NCI-H774 (cell line): ENCODE results near the gene NLRP13.
"Not testable (repeated sequence)": the region's sequence is repeated elsewhere in the genome, so short reads cannot be mapped to it uniquely, and the experiment has no call there.

Experiments
- DNase-seq: peaks from one replicate; lab custom pipeline; 2025; lab: John Stamatoyannopoulos, UW

Gene NLRP13, protein sequence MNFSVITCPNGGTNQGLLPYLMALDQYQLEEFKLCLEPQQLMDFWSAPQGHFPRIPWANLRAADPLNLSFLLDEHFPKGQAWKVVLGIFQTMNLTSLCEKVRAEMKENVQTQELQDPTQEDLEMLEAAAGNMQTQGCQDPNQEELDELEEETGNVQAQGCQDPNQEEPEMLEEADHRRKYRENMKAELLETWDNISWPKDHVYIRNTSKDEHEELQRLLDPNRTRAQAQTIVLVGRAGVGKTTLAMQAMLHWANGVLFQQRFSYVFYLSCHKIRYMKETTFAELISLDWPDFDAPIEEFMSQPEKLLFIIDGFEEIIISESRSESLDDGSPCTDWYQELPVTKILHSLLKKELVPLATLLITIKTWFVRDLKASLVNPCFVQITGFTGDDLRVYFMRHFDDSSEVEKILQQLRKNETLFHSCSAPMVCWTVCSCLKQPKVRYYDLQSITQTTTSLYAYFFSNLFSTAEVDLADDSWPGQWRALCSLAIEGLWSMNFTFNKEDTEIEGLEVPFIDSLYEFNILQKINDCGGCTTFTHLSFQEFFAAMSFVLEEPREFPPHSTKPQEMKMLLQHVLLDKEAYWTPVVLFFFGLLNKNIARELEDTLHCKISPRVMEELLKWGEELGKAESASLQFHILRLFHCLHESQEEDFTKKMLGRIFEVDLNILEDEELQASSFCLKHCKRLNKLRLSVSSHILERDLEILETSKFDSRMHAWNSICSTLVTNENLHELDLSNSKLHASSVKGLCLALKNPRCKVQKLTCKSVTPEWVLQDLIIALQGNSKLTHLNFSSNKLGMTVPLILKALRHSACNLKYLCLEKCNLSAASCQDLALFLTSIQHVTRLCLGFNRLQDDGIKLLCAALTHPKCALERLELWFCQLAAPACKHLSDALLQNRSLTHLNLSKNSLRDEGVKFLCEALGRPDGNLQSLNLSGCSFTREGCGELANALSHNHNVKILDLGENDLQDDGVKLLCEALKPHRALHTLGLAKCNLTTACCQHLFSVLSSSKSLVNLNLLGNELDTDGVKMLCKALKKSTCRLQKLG

DNA sequence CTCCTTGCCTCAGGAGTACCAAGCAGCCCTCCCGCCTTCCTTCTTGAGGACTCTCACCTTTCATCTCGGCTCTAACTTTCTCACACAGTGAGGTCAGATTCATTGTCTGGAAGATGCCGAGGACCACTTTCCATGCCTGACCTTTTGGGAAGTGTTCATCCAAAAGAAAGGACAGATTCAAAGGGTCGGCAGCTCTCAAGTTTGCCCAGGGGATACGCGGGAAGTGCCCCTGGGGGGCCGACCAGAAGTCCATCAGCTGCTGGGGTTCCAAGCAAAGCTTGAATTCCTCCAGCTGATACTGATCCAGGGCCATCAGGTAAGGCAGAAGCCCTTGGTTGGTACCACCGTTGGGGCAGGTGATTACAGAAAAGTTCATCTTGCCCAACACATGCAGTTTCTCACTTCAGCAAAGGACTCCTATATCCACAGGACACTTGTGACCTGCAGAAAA is at the start of gene NLRP13:
TSS of gene NLRP13 (minus strand) at position 401 of the 451 bp plus-strand sequence. CDS start at position 376, 25 bp downstream.
- DNase-seq, result no peak

DNA sequence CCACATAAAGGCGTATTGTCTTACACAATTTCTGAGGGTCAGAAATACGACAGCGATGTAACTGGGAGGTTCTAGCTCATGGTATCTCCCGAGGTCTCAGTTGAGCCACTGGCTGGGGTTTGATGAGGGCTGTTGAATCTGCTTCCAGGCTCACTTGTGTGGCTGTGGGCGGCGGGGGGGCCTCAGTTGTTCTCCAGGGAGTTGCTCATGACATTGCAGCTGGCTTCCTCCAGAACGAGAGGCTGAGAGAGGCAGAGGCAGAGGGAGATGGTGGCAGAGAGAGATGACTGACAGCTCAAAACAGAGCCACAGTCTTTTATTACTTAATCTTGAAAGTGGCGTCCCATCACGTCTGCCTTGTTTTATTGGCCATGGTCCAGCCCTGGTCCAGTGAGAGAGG is 48.3 kb upstream of the NLRP13 start:
- no peak for DNase-seq

DNA sequence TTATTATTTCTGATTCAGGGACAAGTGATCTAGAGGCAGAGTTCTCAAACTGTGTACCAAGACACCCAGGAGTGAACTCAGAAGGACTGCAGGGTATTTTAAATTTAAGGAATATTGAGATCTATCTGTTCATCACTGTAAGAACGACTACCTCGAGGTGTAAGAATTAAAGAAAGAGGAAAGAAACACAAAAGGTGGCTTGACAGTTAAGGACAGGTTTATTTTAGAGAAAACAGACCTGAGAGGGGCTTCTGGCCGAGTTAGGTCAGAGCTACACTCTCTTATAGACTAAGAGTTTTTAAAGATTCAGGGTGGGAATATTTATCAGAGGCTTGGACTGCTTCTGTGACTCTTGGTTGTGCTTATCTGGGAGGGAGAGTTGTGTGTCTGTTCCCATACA is 41.8 kb upstream of the NLRP13 start:
- no peak for DNase-seq

DNA sequence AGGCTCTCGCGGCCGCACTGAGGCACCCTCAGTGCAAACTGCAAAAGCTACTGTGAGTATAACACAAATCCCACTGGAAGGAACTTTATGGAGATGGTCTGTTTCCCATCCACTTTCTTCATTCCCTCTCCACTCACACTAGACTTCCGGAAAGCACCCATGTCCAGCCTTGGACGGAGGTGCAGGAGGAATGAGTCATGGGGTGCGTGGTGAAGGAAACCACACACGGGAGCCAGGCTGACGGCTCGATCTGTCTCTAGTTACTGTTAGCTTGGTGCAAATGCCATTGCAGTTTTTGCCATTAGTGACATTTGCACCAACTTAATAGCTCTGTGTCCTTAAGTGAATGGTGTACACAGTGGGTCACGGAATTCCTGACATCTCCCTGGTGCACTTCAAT is 30.1 kb upstream of the NLRP13 start:
- DNase-seq, result no peak

DNA sequence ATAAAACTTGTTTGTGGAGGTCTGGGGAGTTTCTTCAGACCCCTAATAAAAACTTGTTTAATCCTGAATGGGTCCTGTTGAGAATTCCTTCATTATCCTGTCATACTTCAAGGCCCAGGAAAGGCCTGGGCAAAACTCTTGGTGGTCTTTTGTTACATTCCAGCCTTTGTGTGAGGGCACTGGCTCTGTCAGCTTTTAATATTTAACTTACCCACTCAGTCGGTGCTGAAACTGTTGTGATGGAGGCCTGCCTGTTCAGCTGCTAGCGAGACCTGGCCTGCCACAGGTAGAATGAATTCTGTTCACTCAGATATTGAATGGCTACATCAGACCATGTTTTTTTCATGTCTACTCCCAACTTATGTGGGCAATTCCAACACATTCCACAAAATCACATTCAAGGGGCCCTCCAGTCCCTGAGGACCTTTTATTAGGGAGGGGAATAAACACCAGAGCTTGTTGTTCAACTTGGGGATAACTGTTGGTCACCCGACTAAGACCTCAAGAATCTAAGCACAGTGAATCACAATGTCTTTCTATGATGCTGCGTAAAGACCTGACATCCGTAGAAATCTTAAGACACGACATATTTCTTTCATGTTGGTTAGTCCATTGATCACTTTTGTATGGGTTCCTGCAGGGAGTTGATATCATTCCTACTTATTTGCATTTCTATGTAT is 28.0 kb upstream of the NLRP13 start:
- no peak for DNase-seq

DNA sequence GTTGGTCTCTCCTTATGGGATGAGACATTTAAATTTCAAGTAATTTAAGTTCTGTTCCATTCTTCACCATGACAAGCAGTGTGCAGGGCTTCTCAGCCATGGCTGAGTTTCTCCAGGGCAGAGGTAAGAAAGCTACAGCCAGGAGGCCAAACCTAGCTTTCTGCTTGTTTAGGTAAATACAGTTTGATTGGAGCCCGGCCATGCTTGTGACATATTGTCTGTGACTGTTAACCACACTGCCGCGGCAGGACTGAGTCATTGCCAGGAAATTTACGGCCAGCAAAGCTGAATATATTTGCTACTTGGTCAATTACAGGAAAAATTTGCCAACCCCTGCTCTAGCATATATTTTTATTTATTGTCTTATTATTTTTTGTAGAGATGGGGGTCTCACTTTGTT is 26.2 kb upstream of the NLRP13 start:
- DNase-seq, result no peak

DNA sequence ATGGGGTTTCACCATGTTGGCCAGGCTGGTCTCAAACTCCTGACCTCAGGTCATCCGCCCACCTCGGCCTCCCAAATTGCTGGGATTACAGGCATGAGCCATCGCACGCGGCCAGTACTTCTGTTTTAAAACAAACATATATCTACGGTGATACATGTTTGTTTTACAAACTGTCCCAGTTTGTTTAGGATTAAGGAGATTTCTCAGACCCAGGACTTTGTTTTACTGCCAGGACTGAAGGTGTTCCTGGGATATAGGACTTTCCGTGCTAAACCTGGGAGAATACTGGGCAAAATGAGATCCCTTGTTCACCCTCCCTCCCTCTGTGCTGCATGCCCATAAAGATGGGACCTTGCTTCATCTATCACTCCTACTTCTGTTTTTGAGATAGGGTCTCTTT is 24.3 kb upstream of the NLRP13 start:
- DNase-seq, result no peak

DNA sequence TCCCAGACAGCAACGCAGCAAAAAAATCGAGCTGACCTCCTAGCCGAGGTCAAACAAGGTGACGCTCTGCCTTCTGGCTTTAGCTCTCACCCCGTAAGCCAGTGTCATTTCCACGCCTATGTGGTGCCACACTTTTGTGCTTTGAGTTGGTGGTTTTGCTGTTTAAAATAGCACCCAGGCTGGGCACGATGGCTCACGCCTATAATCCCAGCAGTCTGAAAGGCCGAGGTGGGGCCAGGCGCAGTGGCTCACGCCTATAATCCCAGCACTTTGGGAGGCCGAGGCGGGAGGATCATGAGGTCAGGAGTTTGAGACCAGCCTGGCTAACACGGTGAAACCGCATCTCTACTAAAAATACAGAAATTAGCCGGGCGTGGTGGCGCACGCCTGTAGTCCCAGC is 18.4 kb upstream of the NLRP13 start:
- DNase-seq, result not testable (repeated sequence)

DNA sequence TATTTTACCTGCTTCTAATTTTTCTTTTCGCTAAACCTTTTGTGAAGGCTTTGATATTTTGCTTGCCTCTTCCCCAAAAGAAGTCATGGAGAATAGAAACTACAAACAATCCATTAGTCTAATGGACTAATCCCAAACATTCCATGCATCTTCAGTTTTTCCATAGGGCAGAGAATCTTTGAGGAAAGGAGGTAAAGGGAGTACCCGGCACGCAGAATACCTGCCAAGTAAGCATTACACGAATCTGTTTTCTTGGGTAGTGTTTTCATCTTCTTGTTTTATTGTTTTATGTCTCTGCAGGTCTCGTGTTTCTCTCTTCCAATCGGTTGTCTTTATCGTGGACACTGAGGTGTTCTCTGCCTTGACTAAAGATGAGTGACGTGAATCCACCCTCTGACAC is 15.4 kb upstream of the NLRP13 start, which contains the start of gene NLRP8:
TSS of gene NLRP8 (plus strand) at position 301 of the 400 bp plus-strand sequence.
- DNase-seq, result no peak

DNA sequence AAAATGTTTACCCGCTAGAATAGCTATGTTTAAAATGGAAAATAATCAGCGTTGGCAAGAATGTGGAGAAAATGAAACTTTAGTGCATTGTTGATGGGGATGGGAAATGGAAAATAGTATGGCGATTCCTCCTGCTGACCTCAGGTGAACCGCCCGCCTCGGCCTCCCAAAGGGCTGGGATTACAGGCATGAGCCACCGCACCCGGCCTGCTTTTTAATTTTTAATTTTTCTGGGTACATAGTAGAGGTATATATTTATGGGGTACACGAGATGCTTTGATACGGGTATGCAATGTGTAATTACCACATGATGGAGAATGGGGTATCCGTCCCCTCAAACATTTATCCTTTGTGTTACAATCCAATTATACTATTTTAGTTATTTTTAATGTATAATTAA is 8.2 kb upstream of the NLRP13 start:
- no peak for DNase-seq

DNA sequence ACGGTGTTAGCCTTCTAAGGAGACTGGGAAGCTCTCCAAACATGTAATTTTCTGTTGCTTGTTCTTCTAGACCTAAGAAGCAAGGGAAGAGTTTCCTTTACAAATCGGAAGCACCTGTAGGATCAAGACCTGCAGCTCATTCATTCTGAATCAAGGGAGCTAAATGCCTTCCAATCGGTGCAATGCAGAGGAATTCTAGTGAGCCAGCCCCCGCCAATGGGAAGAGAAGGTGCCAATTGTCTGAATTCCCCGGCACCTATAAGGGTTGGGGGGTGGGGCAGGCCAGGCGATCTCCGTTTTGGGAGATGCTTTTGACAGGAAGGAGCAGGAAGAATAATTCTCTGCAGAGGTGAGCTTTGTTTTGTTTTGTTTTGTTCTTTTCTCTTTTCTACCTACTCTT is 7.1 kb upstream of the NLRP13 start:
- DNase-seq, result no peak

DNA sequence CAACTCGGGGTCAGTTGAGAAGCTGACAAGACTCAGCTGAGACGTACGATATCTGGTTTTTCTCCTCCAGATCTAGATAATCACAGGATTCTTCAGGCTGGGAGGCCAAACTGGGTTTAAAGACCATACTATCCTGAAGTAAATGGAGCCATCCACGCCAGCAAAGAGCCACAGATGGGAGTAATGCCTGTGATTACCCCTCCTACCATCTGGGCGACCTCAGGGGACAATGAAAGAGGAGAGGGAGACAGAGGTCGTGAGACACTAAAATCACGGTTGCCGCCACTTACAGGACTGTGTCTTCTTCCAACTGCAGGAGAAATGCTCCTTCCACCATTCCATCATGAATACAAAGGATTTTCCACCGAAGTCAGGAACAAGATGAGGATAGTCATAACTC is 3.1 kb upstream of the NLRP13 start:
- DNase-seq, result no peak

DNA sequence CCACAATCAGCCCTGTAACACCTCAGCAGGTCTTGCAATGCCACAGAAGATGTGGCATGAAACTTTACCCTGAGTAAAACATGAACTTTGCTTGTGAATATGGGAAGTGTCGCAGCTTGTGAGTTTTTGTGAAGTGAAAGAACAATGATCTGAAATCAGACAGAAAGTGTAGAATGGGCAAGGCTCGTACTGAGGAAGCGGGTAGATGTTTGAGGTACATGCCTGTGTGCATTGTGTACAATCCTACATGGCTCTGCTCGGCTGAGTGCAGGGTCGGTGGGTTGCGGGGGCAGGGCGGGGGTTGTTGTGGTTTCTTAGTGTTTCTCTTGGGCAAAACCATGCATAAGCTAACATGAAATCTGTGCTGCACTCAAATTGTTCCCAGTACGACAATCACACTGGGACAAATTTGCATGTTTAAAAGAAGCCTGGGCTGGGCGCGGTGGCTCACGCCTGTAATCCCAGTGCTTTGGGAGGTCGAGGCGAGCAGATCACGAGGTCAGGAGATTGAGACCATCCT is 1.1 kb downstream of the NLRP13 start:
- DNase-seq, result no peak

DNA sequence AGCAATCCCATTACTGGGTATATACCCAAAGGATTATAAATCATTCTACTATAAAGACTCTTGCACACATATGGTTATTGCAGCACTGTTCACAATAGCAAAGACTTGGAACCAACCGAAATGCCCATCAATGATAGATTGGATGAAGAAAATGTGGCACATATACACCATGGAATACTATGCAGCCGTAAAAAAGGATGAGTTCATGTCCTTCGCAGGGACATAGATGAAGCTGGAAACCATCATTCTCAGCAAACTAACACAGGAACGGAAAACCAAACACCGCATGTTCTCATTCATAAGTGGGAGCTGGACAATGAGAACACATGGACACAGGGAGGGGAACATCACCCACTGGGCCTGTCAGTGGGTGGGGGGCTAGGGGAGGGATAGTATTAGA is 2.9 kb downstream of the NLRP13 start:
- not testable (repeated sequence) for DNase-seq

DNA sequence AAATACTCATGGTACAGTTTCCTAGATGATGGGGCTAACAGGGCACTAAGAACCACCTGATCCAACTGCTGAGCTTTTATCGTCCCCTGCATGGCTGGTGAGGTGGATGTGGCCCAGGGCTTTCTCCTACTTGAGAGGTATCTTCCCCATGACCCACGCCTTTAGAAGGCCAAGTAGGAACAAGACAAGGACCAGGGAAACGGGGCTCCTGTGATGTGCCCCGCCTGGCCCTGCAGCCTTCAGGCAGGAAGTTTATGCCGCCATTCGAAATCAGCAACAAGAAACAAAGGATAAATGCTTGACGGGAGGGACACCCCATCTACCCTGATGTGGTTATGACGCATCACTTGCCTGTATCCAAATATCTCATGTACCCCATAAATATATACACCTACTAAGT is 4.1 kb downstream of the NLRP13 start:
- DNase-seq, result no peak

DNA sequence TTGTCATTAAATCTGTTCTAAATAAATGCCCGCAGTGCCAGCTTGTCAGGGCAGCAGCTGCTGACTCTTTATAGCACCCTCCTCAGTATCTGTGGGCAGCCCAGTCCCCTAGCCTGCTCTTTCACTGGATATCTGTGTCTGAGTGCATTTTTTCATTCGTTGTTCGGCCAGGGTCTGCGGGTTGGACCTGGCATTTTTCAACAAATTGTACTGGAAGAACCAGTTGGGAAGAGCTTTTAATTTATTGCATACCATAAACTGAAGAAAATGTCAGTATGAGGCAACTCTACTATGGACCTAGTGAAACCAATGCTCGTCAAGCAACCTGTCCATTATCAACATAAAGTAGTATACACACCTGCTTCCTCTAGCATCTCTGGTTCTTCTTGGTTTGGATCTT is 8.6 kb downstream of the NLRP13 start:
- no peak for DNase-seq

DNA sequence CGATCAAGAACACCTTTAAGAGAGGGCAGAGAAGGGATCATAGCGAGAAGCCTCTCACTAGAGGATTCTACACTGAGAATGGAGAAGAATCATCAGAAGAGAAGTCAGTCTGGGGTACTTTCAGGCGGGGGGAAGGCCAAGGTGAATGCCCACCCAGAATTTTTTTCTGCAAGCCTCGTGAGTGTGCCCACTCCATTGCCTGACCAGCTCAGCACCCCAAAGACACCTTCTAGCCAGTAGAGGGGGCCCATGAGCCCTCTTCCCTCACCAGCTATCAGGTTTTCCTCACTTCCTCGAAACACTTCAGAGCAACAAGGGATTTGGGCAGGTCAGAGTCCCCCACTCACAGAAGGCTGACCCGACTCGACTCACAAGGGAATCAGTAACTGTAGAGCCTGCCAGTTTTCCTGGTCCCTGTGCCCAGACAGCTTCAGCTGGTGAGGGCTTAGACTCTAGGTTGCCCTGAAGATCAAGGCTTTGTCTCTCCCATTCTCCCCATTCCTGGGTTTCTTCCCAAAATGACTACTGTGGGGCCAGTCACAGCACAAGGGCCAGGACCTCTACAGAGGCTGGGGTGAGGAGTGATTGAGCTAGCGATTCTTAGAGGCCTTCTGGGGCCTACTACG is 18.4 kb downstream of the NLRP13 start:
- no peak for DNase-seq

DNA sequence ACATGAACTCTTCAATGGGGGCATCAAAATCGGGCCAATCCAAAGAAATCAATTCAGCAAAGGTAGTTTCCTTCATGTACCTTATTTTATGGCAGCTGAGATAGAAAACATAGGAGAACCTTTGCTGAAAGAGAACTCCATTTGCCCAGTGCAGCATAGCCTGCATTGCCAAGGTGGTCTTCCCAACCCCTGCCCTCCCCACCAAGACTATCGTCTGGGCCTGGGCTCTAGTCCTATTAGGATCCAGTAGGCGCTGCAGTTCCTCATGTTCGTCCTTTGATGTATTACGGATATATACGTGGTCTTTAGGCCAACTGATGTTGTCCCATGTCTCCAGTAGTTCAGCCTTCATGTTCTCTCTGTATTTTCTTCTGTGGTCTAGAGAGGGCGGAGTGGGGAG is 19.2 kb downstream of the NLRP13 start:
- no peak for DNase-seq

DNA sequence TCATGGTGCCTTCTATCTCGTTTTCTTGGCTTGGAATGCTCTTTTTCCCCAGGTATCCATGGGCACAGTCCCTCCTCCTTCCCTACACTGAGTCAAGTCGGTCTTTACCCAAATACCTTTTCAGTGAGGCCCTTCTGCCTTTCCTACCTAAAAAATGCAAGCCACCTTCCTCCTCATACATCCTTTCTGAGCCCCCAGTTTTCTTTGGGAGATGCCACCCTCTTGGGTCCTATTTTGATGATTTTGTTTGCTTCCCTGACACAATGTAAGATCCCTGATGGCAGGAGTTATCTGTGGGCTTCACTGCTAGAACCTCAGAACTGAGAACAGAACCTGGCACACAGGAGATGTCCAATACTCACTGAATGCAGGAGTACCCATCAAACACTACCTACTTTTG is 22.3 kb downstream of the NLRP13 start:
- DNase-seq, result no peak

DNA sequence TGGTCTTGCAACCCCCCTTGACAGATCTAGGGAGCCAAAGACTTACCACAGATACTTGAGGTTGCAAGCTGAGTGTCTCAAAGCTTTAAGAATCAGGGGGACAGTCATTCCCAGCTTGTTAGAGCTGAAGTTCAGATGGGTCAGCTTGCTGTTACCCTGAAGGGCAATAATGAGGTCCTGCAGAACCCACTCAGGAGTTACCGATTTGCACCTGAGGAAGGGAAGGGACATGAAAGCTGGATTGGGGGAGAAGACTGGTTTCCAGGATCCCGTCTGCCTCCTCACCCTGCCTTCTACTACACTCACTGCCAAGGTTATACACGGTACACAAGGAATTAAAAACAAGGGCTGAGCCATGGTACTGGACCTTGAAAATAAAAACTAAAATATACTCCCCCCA is 24.4 kb downstream of the NLRP13 start:
- no peak for DNase-seq

DNA sequence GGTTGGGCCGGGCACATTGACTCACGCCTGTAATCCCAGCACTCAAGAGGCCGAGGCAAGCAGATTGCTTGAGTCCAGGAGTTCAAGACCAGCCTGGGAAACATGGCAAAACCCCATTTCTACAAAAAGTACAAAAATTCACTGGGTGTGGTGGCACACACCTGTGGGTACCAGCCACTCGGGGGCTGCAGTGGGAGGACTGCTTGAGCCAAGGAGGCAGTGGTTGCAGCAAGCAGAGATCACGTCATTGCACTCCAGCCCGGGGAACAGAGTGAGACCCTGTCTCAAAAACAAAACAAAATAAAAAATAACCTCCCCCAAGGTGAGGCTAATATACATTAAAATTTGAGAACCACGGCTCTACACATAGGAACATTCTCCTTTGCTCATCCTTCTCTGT is 24.9 kb downstream of the NLRP13 start:
- no peak for DNase-seq
